HFF-Myc (cell line): Measurements from ENCODE around the gene REST.
"Not testable (repeated sequence)": the region's sequence is repeated elsewhere in the genome, so short reads cannot be mapped to it uniquely, and the experiment has no call there.

Experiments used
- DNase-seq: peaks from one replicate; pipeline ENCODE4 v3.0.0-alpha.2; 2011; ENCODE audit warnings: low read depth; ENCODE audit errors: extremely low read depth
- H3K4me3 ChIP-seq: replicated peaks from 2 replicates; pipeline ENCODE4 v1.5.1; 2011; ENCODE audit warnings: low read depth, mild to moderate bottlenecking, control low read depth, low read length
- CTCF ChIP-seq: IDR thresholded peaks from 2 replicates; pipeline ENCODE4 v1.5.1; 2012; ENCODE audit warnings: mild to moderate bottlenecking, low read depth, low read length, control low read depth; ENCODE audit errors: missing control alignments

REST gene

DNA sequence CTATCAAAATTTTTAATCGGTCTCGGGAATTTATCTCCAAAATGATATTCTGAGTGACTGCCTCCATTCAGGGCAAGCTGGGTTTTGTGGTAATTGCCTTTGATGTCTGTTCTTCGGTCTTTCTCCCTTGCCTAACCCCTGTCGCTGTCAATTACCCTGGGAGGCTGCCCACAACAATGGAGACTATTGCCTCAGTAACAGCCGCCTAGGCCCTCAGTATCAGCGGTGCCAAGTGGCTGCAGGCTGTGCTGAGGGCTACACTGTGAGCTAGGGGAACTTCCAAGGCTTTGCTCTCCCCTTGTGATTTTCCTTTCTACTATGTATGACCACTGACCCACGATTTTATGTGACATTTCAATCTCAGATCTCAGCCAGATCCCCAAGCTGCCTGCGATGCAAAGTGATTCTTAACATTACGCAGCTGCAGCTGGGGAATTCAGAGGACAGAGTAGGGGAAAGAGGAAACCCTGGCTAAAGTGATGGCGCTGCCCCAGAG, 36.3 kb upstream of the REST start:
- peak; percentile 24 for DNase-seq
- TF ChIP-seq CTCF = no peak
- peak overlapping the region; percentile 30 for H3K4me3 ChIP-seq

DNA sequence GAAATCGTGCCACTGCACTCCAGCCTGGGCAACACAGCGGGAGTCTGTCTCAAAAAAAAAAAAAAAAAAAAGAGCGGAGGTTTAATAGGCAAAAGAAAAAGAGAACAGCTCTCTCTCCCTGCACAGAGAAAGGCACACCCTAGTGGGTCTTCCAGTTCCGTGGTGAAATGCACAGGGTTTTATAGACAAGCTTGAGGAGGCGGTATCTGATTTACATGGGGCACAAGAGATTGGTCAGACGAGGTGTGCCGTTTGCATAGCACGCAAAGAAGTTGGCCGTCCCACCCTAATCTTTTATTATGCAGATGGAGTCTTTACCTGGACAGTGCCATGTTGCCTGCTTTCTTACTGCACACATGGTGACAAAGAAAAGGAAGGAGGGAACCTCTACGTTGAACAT, 33.5 kb upstream of the REST start:
- TF ChIP-seq CTCF = no peak
- no peak overlapping the region for H3K4me3 ChIP-seq
- DNase-seq = no peak

- H3K4me3 ChIP-seq = no peak overlapping the region
- TF ChIP-seq CTCF = no peak
- DNase-seq = no peak
These were observed 32.8 kb upstream of the REST start for GRCh38 chr4:56874923-56875322.

- H3K4me3 ChIP-seq = no peak overlapping the region
- no peak for TF ChIP-seq CTCF
- no peak for DNase-seq
These were observed 31.4 kb upstream of the REST start for GRCh38 chr4:56876264-56876663.

DNA sequence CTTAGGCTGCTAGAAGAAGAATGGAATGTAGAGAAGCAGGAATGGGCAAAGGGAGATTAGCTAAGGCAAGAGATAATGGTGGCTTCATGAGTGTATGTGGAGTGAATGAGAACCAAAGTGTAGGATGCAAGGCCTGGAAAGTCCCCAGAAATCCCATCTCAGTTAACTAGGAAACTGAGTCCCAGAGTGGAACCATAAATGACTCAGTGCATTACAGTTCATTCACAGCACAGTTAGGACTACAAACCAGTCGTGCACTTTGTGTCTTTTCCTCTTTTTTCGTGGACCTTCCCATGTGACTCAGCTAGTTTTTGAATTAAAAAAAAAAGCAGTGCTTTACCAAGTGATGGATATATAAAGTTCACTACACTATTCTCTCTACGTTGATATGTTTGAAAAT, 27.7 kb upstream of the REST start:
- no peak for DNase-seq
- no peak for TF ChIP-seq CTCF
- H3K4me3 ChIP-seq = no peak overlapping the region

GRCh38 chr4:56880572-56880971, 27.1 kb upstream of the REST start:
- no peak overlapping the region for H3K4me3 ChIP-seq
- TF ChIP-seq CTCF = no peak
- DNase-seq = no peak

DNA sequence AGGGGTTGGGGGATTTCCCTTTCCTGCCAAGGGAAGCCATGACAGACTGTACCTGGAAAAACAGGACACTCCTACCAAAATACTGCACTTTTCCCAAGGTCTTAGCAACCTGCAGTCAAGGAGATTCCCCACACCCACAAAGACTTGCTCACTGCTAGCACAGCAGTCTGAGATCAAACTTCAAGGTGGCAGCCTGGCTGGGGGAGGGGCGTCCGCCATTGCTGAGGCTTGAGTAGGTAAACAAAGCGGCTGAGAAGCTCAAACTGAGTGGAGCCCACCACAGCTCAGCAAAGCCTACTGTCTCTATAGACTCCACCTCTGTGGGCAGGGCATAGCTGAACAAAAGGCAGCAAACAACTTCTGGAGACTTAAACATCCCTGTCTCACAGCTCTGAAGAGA, 23.2 kb upstream of the REST start:
- H3K4me3 ChIP-seq, DNase-seq: not testable (repeated sequence)
